H9 (cell line): Measurements from ENCODE around the gene FAM3B. TPM values are rescaled to one million over a fixed set of nuclear protein-coding genes. Genes with fewer than 3 reads are reported as not detected.

Experiments used
- DNase-seq: peaks from one replicate; pipeline ENCODE4 v3.0.0-alpha.2; 2017
- H2AFZ ChIP-seq: one replicate; pipeline ENCODE4 v1.6.1; 2013; ENCODE audit warnings: mild to moderate bottlenecking, low read length, control low read depth, moderate library complexity
- H2AK5ac ChIP-seq: 2 replicates; pipeline ENCODE4 v1.6.1; 2013; ENCODE audit warnings: low read length, control low read depth, mixed read lengths; ENCODE audit not compliant: insufficient read length
- H2BK120ac ChIP-seq: one replicate; pipeline ENCODE4 v1.6.1; 2013; ENCODE audit warnings: low read depth, mild to moderate bottlenecking, low read length, control low read depth, inconsistent platforms; ENCODE audit not compliant: poor library complexity, severe bottlenecking
- H2BK12ac ChIP-seq: 2 replicates; pipeline ENCODE4 v1.6.1; 2013; ENCODE audit warnings: low read length, control low read depth, mixed read lengths, low read depth; ENCODE audit not compliant: insufficient read length
- H2BK15ac ChIP-seq: 2 replicates; pipeline ENCODE4 v1.6.1; 2013; ENCODE audit warnings: low read depth, low read length, control low read depth
- H2BK20ac ChIP-seq: one replicate; pipeline ENCODE4 v1.6.1; 2013; ENCODE audit warnings: low read depth, mild to moderate bottlenecking, low read length, control low read depth, inconsistent platforms; ENCODE audit not compliant: poor library complexity, severe bottlenecking
- H2BK5ac ChIP-seq: 2 replicates; pipeline ENCODE4 v1.6.1; 2013; ENCODE audit warnings: low read length, control low read depth, mixed read lengths; ENCODE audit not compliant: insufficient read length
- H3K14ac ChIP-seq: 2 replicates; pipeline ENCODE4 v1.6.1; 2013; ENCODE audit warnings: low read length, control low read depth; ENCODE audit not compliant: insufficient read depth
- H3K18ac ChIP-seq: 2 replicates; pipeline ENCODE4 v1.6.1; 2013; ENCODE audit warnings: low read depth, mild to moderate bottlenecking, mixed read lengths, low read length, control low read depth; ENCODE audit not compliant: insufficient read length
- H3K23ac ChIP-seq: 2 replicates; pipeline ENCODE4 v1.6.1; 2013; ENCODE audit warnings: low read length, control low read depth, mixed read lengths, low read depth; ENCODE audit not compliant: insufficient read length
- H3K23me2 ChIP-seq: 2 replicates; pipeline ENCODE4 v1.6.1; 2013; ENCODE audit warnings: low read depth, mild to moderate bottlenecking, mixed read lengths, low read length, control low read depth; ENCODE audit not compliant: insufficient read length, poor library complexity, severe bottlenecking
- H3K27ac ChIP-seq: 2 replicates; pipeline ENCODE4 v1.5.1; 2013; ENCODE audit warnings: low read length, control low read depth, mixed read lengths, low read depth; ENCODE audit not compliant: insufficient read length
- H3K27me3 ChIP-seq: 2 replicates; pipeline ENCODE4 v1.6.1; 2013; ENCODE audit warnings: low read length, control low read depth, inconsistent platforms; ENCODE audit not compliant: insufficient read depth
- H3K4ac ChIP-seq: 2 replicates; pipeline ENCODE4 v1.6.1; 2013; ENCODE audit warnings: low read depth, mild to moderate bottlenecking, control low read depth, inconsistent platforms, low read length, moderate library complexity
- H3K4me1 ChIP-seq: 2 replicates; pipeline ENCODE4 v1.6.1; 2013; ENCODE audit warnings: low read length, control low read depth, inconsistent platforms; ENCODE audit not compliant: insufficient read depth
- H3K4me2 ChIP-seq: 2 replicates; pipeline ENCODE4 v1.6.1; 2013; ENCODE audit warnings: low read length, control low read depth, mixed read lengths; ENCODE audit not compliant: insufficient read length, insufficient read depth
- H3K56ac ChIP-seq: 2 replicates; pipeline ENCODE4 v1.6.1; 2013; ENCODE audit warnings: low read depth, mild to moderate bottlenecking, mixed read lengths, low read length, control low read depth; ENCODE audit not compliant: insufficient read length
- H3K79me1 ChIP-seq: 2 replicates; pipeline ENCODE4 v1.6.1; 2013; ENCODE audit warnings: low read depth, mild to moderate bottlenecking, moderate library complexity, low read length, control low read depth, inconsistent platforms; ENCODE audit not compliant: insufficient read depth, poor library complexity, severe bottlenecking
- H3K79me2 ChIP-seq: 2 replicates; pipeline ENCODE4 v1.6.1; 2013; ENCODE audit warnings: low read length, control low read depth, inconsistent platforms; ENCODE audit not compliant: insufficient read depth
- H3K9ac ChIP-seq: 2 replicates; pipeline ENCODE4 v1.6.1; 2013; ENCODE audit warnings: low read length, control low read depth, mixed read lengths; ENCODE audit not compliant: insufficient read length; ENCODE audit errors: extremely low read depth
- H3K9me3 ChIP-seq: one replicate; pipeline ENCODE4 v1.6.1; 2013; ENCODE audit warnings: low read depth, low read length, inconsistent platforms; ENCODE audit not compliant: control insufficient read depth
- H3T11ph ChIP-seq: one replicate; pipeline ENCODE4 v1.6.1; 2013; ENCODE audit warnings: mild to moderate bottlenecking, low read length, control low read depth, inconsistent platforms
- H4K20me1 ChIP-seq: one replicate; pipeline ENCODE4 v1.6.1; 2013; ENCODE audit not compliant: control insufficient read depth, insufficient read length, insufficient read depth
- H4K5ac ChIP-seq: 2 replicates; pipeline ENCODE4 v1.6.1; 2013; ENCODE audit warnings: low read depth, mild to moderate bottlenecking, mixed read lengths, low read length, control low read depth; ENCODE audit not compliant: insufficient read length
- H4K8ac ChIP-seq: replicated peaks from 2 replicates; pipeline ENCODE4 v1.6.1; 2013; ENCODE audit warnings: low read length, control low read depth, mixed read lengths, low read depth; ENCODE audit not compliant: insufficient read length
- H4K91ac ChIP-seq: 2 replicates; pipeline ENCODE4 v1.6.1; 2013; ENCODE audit warnings: low read depth, mild to moderate bottlenecking, moderate library complexity, mixed read lengths, low read length, control low read depth; ENCODE audit not compliant: insufficient read length
- H3K27ac Mint-ChIP-seq, 3 experiments: 2 replicates in 2 of 3; 3 replicates in 1 of 3; pipeline ENCODE4 v1.8.0; 2020 to 2021; ENCODE audit warnings: mixed read lengths in 3 of 3, mild to moderate bottlenecking in 1 of 3, moderate library complexity in 1 of 3
- H3K27me3 Mint-ChIP-seq: 2 replicates; pipeline ENCODE4 v1.8.0; 2021; ENCODE audit warnings: low read depth, mild to moderate bottlenecking, moderate library complexity, mixed read lengths
- H3K36me3 Mint-ChIP-seq, 3 experiments: 2 replicates in 2 of 3; 3 replicates in 1 of 3; pipeline ENCODE4 v1.8.0; 2020 to 2021; ENCODE audit warnings: low read depth in 3 of 3, mixed read lengths in 3 of 3; ENCODE audit not compliant: insufficient read depth in 1 of 3
- H3K4me1 Mint-ChIP-seq, 2 experiments: 2 replicates each; pipeline ENCODE4 v1.8.0; 2020; ENCODE audit warnings: mixed read lengths in 2 of 2
- H3K4me3 Mint-ChIP-seq, 2 experiments: 2 replicates in 1 of 2; 3 replicates in 1 of 2; pipeline ENCODE4 v1.8.0; 2020 to 2021; ENCODE audit warnings: mild to moderate bottlenecking in 2 of 2, mixed read lengths in 2 of 2, moderate library complexity in 1 of 2
- H3K9me3 Mint-ChIP-seq, 2 experiments: 2 replicates in 1 of 2; 3 replicates in 1 of 2; pipeline ENCODE4 v1.8.0; 2020; ENCODE audit warnings: mild to moderate bottlenecking in 2 of 2, mixed read lengths in 2 of 2, moderate library complexity in 1 of 2
- WGBS: extraction: QIAGEN DNeasy Blood & Tissue Kit; methylation state at CpG from one replicate; pipeline ENCODE4 v1.1.7; 2013; ENCODE audit warnings: missing lambda C conversion rate, low lambda C conversion rate, mixed read lengths; ENCODE audit not compliant: insufficient read length; ENCODE audit errors: extremely low coverage; 5-methylcytosine and 5-hydroxymethylcytosine counted together
- total RNA-seq: library from RNA; stranded (reverse); gene quantifications from 2 replicates; pipeline ENCODE4 v1.2.1, GENCODE V29; 2021
- TF ChIP-seq, protein P1 (sequence below): fragments of 200-600 bp; sonication (generic); conservative IDR thresholded peaks from 3 replicates; pipeline ENCODE4 v1.8.0; 2021; ENCODE audit warnings: antibody characterized with exemption, mild to moderate bottlenecking

FAM3B gene
- total RNA-seq, 1 experiment from 2014 or later = 5.0 TPM

GRCh38 chr21:41377715-41378114, 61.1 kb downstream of the FAM3B start:
- peaks cover 0 to 21% (median 5%) of the 10 kb centered on the region in 3 experiments; a peak in 3 of 7 replicates for H3K36me3 Mint-ChIP-seq
- Histone ChIP-seq H3K4ac (no peak overlapping the region), H2BK15ac (no peak overlapping the region), H2BK5ac (no peak overlapping the region), H3K79me1 (no peaks in the 10 kb centered on the region), H3K9me3 (no peaks in the 10 kb centered on the region), H3K18ac (no peak overlapping the region), H3K23me2 (no peaks in the 10 kb centered on the region), H3K9ac (no peak overlapping the region), H4K91ac (no peak overlapping the region), H3K4me2 (no peak overlapping the region), H3K4me1 (no peaks in the 10 kb centered on the region), H3K27ac (no peak overlapping the region), H3K23ac (no peak overlapping the region), H4K20me1 (no peaks in the 10 kb centered on the region), H2BK12ac (no peak overlapping the region), H4K8ac (no peak overlapping the region), H3K79me2 (no peaks in the 10 kb centered on the region), H3K27me3 (no peaks in the 10 kb centered on the region), H3K56ac (no peak overlapping the region), H2BK120ac (no peak overlapping the region), H3K14ac (no peak overlapping the region), H2AK5ac (no peak overlapping the region), H4K5ac (no peak overlapping the region), H2AFZ (no peak overlapping the region), H2BK20ac (no peak overlapping the region), H3T11ph (no peak overlapping the region)
- WGBS = no CpG with 5 or more reads among the region's 16 CpGs
- H3K4me1 Mint-ChIP-seq = peaks cover 11 to 13% of the 10 kb centered on the region in 2 experiments
- no peak overlapping the region for H3K4me3 Mint-ChIP-seq
- DNase-seq = peak; percentile 61
- H3K27me3 Mint-ChIP-seq = peaks cover 2% of the 10 kb centered on the region; the same call in 1 of the 2 replicates
- TF ChIP-seq, protein P1, sequence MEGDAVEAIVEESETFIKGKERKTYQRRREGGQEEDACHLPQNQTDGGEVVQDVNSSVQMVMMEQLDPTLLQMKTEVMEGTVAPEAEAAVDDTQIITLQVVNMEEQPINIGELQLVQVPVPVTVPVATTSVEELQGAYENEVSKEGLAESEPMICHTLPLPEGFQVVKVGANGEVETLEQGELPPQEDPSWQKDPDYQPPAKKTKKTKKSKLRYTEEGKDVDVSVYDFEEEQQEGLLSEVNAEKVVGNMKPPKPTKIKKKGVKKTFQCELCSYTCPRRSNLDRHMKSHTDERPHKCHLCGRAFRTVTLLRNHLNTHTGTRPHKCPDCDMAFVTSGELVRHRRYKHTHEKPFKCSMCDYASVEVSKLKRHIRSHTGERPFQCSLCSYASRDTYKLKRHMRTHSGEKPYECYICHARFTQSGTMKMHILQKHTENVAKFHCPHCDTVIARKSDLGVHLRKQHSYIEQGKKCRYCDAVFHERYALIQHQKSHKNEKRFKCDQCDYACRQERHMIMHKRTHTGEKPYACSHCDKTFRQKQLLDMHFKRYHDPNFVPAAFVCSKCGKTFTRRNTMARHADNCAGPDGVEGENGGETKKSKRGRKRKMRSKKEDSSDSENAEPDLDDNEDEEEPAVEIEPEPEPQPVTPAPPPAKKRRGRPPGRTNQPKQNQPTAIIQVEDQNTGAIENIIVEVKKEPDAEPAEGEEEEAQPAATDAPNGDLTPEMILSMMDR = no peak
- peaks cover 0 to 3% of the 10 kb centered on the region in 2 experiments; a peak in 3 of 5 replicates for H3K9me3 Mint-ChIP-seq
- no peak overlapping the region for H3K27ac Mint-ChIP-seq
